T-helper 17 cell (primary cell): ENCODE measurements around the gene GARS1. TPM values are rescaled to one million over a fixed set of nuclear protein-coding genes. Genes with fewer than 3 reads are reported as not detected.
A peak's percentile ranks its signal among the peaks of the same experiment; 100 is the strongest.
"Not testable (repeated sequence)": the region's sequence is repeated elsewhere in the genome, so short reads cannot be mapped to it uniquely, and the experiment has no call there.

Source experiments
- ATAC-seq: fragments of 150-1000 bp; cut with Tn5 transposase; 2 replicates; pipeline ENCODE4 v1.10.0; 2021; ENCODE audit warnings: mild to moderate bottlenecking, moderate library complexity
- DNase-seq, 3 donors: peaks; one replicate each; pipeline versions ENCODE4 v3.0.0 to v3.0.0-alpha.2; 2020 to 2021
- H3K9me3 ChIP-seq: one replicate; pipeline ENCODE4 v1.7.0; 2013; ENCODE audit warnings: low read length, mild to moderate bottlenecking; ENCODE audit not compliant: control insufficient read depth, poor library complexity, severe bottlenecking
- H3K27ac Mint-ChIP-seq: one replicate; pipeline ENCODE4 v1.8.0; 2022; ENCODE audit warnings: mild to moderate bottlenecking, moderate library complexity, mixed read lengths
- H3K27me3 Mint-ChIP-seq: one replicate; pipeline ENCODE4 v1.8.0; 2022; ENCODE audit warnings: mixed read lengths
- H3K36me3 Mint-ChIP-seq: one replicate; pipeline ENCODE4 v1.8.0; 2022; ENCODE audit warnings: low read depth, mixed read lengths
- H3K4me1 Mint-ChIP-seq: one replicate; pipeline ENCODE4 v1.8.0; 2022; ENCODE audit warnings: mild to moderate bottlenecking, mixed read lengths
- H3K4me3 Mint-ChIP-seq: one replicate; pipeline ENCODE4 v1.8.0; 2022; ENCODE audit warnings: mild to moderate bottlenecking, moderate library complexity, mixed read lengths
- total RNA-seq, 4 donors: library from RNA in 2 of 4; stranded (reverse) in 2 of 4; gene quantifications; one replicate each; pipeline ENCODE4 v1.2.3 and lab custom pipeline; 2022 to 2026

The GARS1 gene
- total RNA-seq, 2 donors from 2014 or later: 84.6 to 114 TPM

DNA sequence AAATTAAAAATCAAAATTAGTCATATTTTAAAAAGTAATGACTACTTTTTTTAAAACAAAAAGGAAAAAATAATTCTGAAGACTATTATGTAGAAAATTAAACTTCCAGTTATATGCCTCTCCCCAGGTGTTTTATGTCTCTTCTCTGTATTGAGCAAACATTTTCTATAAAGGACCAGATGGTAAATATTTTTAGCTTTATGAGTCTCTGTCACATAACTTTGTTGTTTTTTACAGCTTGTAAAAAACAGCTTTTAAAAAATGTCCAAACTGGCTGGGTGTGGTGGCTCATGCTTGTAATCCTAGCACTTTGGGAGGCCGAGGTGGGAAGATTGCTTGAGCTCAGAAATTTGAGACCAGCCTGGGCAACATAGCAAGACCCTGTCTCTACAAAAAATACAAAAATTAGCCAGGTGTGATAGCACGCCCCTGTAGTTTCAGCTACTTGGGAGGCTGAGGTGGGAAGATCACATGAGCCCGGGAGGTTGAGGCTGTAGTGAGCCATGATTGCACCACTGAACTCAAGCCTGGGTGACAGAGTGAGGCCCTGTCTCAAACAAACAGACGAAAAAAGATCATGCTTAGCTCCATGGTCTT lies 23.5 kb downstream of the GARS1 start:
- Mint-ChIP-seq H3K27ac (no peak overlapping the region), H3K4me3 (peak overlapping the region; percentile 36), H3K4me1 (peaks cover 9% of the 10 kb centered on the region), H3K27me3 (no peaks in the 10 kb centered on the region), H3K36me3 (peaks cover 13% of the 10 kb centered on the region)
- ATAC-seq: no peak
- H3K9me3 ChIP-seq: no peaks in the 10 kb centered on the region
- DNase-seq: no peak

DNA sequence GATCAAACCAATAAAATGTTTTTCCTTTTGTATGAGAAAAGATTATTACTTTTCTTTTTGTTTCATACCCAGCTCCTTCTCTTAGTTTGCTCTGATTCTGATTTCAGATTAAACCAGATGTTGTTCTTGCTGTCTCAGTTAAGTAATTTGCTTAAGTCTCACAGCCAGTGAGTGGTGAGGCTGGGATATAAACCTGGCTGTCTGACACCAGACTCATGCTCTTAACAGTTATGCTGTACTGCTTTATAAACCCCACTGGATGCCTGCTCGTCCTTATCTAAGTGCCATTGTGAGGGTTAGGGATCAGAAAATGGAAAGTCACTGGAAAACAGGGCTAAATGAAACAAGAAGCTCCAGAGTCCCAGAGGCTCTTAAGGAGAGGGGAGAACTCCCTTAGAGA lies 24.3 kb downstream of the GARS1 start:
- H3K9me3 ChIP-seq: no peaks in the 10 kb centered on the region

DNA sequence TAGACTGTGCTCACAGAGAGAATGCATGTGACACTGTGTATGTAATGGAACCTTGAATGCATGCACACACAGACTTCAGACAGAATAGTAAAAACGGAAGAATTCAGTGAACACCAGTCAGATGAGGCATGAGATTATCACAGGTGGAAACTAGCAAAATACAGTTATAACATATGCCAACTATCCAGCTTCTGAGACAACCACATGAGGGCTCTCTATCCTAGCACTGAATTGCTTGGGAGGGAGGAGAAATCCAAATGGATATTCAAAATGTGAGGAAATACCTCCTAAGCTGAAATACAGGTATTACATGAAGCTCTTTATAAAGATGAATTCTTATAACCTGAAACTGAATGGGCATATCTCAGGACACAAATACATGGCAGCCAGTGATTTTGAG lies 30.6 kb downstream of the GARS1 start:
- peak overlapping the region; percentile 16 for H3K27ac Mint-ChIP-seq
- DNase-seq: no peak

More for the DNA sequence above, 24.3 kb downstream of the GARS1 start:
- no peaks in the 10 kb centered on the region for H3K27me3 Mint-ChIP-seq
- no peak overlapping the region for H3K4me3 Mint-ChIP-seq
- H3K36me3 Mint-ChIP-seq: peaks cover 14% of the 10 kb centered on the region
- H3K27ac Mint-ChIP-seq: no peak overlapping the region
- ATAC-seq: no peak
- H3K4me1 Mint-ChIP-seq: peaks cover 4% of the 10 kb centered on the region
- no peak for DNase-seq

DNA sequence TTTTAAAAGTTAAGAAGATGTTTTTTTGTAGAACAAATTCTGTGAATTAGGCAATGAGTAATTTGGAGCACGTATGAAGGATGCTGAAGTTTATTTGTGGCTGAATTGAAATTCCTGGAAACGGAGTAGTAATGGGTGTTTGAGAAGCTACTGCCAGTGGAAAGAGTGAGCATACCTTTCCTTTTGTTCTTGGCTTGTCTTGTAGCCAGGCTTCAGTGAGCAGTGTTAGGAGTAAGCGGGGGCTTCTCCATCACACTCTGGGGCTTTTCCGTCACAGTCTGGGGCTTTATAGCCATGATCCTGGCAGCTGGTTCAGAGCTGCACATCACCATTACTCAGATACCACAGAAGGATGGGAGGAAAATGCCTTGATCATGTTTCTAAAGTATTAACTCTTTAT lies 32.3 kb downstream of the GARS1 start:
- H3K9me3 ChIP-seq: no peaks in the 10 kb centered on the region
- Mint-ChIP-seq H3K27me3 (no peaks in the 10 kb centered on the region), H3K4me1 (peaks cover 6% of the 10 kb centered on the region), H3K4me3 (no peak overlapping the region), H3K27ac (peak overlapping the region; percentile 72), H3K36me3 (peaks cover 7% of the 10 kb centered on the region)
- DNase-seq: no peak
- no peak for ATAC-seq

More for the DNA sequence above, 30.6 kb downstream of the GARS1 start:
- Mint-ChIP-seq H3K27me3 (no peaks in the 10 kb centered on the region), H3K36me3 (peaks cover 13% of the 10 kb centered on the region), H3K4me3 (no peak overlapping the region), H3K4me1 (peaks cover 7% of the 10 kb centered on the region)
- no peak for ATAC-seq
- H3K9me3 ChIP-seq: no peaks in the 10 kb centered on the region

DNA sequence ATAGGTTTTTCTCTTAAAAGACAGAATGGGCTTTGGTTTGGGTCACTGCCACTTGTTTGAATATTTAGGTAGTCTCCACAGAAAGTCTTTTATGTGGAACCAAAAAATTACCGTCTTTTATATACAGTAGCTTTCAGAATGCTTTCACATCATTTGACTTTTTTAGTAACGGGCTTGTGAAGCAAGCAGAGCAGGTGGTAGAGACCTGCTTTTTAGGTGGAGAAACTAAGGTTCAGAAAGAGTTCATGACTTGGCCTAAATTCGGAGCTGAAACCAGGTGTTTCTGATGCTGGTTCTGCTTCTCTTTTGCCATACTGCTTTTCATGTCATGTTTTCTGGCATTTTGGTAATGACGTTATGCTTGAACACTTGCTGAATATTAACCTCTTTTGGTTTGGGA lies 36.3 kb downstream of the GARS1 start:
- H3K27me3 Mint-ChIP-seq: no peaks in the 10 kb centered on the region
- H3K4me1 Mint-ChIP-seq: peaks cover 4% of the 10 kb centered on the region
- ATAC-seq: no peak
- H3K9me3 ChIP-seq: no peaks in the 10 kb centered on the region
- no peak overlapping the region for H3K4me3 Mint-ChIP-seq
- no peaks in the 10 kb centered on the region for H3K36me3 Mint-ChIP-seq
- no peak for DNase-seq
- H3K27ac Mint-ChIP-seq: no peak overlapping the region

DNA sequence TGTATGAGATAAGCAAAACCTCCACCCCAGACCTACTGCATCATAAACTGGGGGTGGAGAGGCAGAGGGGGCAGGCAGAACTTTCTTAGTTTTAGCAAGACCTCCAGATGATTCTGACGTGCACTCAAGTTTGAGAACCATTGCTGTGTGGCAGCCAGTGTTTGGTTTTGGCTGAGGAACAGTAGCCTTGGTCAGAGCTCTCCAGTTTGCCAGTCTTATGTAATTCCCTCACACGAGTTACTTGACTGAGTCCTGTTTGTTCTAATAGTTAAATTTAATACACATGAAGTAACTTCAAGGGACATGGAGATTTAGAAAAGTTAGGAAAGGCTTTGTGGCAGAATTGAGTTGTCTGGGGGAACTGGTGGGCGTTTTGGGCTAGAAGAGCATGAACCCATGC lies 38.5 kb downstream of the GARS1 start:
- Mint-ChIP-seq H3K4me3 (no peak overlapping the region), H3K4me1 (peaks cover 4% of the 10 kb centered on the region), H3K27me3 (no peaks in the 10 kb centered on the region), H3K36me3 (no peaks in the 10 kb centered on the region), H3K27ac (peak overlapping the region; percentile 70)
- no peak for ATAC-seq
- DNase-seq: no peak
- H3K9me3 ChIP-seq: no peaks in the 10 kb centered on the region

DNA sequence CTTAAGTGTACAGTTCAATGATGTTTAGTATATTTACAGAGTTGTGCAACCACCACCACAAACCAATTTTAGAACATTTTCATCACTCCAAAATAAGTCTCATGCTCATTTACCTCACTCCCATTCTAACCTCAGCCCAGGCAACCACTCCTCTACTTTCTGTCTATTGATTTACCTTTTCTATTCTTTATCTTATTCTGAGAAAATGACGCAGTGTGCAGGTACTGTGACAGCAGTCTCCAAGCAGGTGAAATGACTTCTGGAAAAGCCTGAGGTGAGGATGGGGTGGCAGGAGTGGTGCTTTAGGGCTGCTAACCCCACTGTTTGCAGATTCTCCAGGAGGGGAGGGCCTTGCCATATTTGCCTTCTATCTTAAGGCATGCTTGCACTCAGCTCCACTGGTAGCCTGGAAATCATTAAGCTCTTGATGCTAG lies 39.5 kb downstream of the GARS1 start:
- ATAC-seq (no peak), DNase-seq (no peak)
- no peaks in the 10 kb centered on the region for H3K27me3 Mint-ChIP-seq
- no peak overlapping the region for H3K27ac Mint-ChIP-seq
- H3K4me3 Mint-ChIP-seq: no peak overlapping the region
- no peaks in the 10 kb centered on the region for H3K9me3 ChIP-seq
- H3K4me1 Mint-ChIP-seq: peaks cover 2% of the 10 kb centered on the region
- H3K36me3 Mint-ChIP-seq: no peaks in the 10 kb centered on the region

DNA sequence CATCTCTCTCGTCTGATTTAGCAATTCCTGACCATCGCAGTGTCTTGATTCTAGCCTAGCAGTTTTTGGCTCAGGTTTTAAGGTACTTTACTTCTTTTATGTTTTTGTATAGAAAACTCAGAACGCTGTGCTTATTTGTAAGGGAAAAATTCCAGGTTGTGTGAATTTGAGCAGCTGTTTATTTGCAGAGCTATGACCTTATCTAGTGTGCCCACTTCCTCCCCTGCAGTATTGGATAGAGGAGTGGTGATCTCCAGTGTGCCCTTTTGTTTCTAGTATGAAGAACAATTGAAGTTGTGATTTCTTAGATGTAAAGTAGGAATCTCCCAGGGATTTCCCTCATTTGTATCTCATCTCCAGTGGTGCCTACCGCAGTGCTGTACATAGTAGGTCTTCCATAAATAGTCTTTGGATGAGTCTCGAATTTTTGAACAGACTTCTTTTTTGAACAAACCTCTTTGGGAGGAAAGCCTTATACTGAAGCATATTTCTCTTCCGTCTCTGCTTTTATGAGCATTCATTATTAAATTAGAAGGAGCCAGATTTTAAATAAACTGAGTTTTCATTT lies 40.0 kb downstream of the GARS1 start:
- H3K9me3 ChIP-seq: no peaks in the 10 kb centered on the region
- ATAC-seq: no peak
- no peak for DNase-seq
- H3K27me3 Mint-ChIP-seq: no peaks in the 10 kb centered on the region
- no peaks in the 10 kb centered on the region for H3K36me3 Mint-ChIP-seq
- H3K27ac Mint-ChIP-seq: no peak overlapping the region
- peaks cover 2% of the 10 kb centered on the region for H3K4me1 Mint-ChIP-seq
- no peak overlapping the region for H3K4me3 Mint-ChIP-seq

DNA sequence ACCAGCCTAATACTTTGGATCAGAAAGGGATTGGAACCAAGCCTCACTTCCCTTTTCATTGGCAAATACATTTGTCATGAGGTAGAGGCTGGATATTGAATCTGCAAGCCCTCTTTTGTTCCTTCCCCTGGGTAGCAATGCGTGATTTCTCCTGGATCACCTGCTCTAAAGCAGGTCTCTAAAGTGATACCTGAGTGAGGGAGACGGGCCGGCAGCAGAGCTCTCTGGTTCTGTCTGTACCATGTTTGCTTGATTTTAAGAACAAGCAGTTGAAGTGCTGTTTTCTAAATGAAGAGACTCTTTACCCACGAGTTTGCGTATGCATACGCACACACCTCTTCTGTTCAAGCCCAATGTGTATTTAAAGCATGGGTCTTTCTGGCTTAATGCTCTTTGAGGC lies 41.1 kb downstream of the GARS1 start:
- Mint-ChIP-seq H3K27me3 (no peaks in the 10 kb centered on the region), H3K27ac (no peak overlapping the region), H3K4me3 (no peak overlapping the region), H3K4me1 (peaks cover 2% of the 10 kb centered on the region), H3K36me3 (no peaks in the 10 kb centered on the region)
- DNase-seq (no peak), ATAC-seq (no peak)
- no peaks in the 10 kb centered on the region for H3K9me3 ChIP-seq

DNA sequence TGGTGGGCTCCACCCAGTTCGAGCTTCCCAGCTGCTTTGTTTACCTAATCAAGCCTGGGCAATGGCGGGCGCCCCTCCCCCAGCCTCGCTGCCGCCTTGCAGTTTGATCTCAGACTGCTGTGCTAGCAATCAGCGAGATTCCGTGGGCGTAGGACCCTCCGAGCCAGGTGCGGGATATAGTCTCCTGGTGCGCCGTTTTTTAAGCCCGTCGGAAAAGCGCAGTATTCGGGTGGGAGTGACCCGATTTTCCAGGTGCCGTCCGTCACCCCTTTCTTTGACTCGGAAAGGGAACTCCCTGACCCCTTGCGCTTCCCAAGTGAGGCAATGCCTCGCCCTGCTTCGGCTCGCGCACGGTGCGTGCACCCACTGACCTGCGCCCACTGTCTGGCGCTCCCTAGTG lies 47.6 kb downstream of the GARS1 start:
- not testable (repeated sequence) for ATAC-seq, H3K36me3 Mint-ChIP-seq, H3K4me1 Mint-ChIP-seq, H3K27ac Mint-ChIP-seq, H3K27me3 Mint-ChIP-seq, H3K9me3 ChIP-seq, H3K4me3 Mint-ChIP-seq, DNase-seq

DNA sequence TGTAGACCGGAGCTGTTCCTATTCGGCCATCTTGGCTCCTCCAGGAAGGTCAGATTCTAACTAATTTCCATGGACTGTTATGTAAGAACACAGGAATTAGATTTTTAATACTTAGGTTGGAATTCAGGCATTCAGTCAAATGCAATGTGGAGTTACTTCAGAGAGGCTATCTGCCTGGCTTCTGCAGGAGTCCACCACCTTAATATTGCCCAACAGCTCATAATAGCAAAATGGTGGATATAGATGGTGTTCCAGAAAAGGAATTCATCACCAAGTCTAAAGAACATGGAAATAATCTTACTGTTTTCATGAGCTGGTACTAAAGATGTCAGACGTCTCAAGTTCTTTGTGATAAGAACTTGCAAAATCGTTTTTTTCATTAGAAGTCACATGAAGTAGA lies 48.1 kb downstream of the GARS1 start:
- no peaks in the 10 kb centered on the region for H3K27me3 Mint-ChIP-seq
- no peaks in the 10 kb centered on the region for H3K36me3 Mint-ChIP-seq
- H3K4me1 Mint-ChIP-seq: peaks cover 3% of the 10 kb centered on the region
- H3K27ac Mint-ChIP-seq: no peak overlapping the region
- H3K9me3 ChIP-seq: no peaks in the 10 kb centered on the region
- H3K4me3 Mint-ChIP-seq: no peak overlapping the region
- ATAC-seq (no peak), DNase-seq (no peak)

DNA sequence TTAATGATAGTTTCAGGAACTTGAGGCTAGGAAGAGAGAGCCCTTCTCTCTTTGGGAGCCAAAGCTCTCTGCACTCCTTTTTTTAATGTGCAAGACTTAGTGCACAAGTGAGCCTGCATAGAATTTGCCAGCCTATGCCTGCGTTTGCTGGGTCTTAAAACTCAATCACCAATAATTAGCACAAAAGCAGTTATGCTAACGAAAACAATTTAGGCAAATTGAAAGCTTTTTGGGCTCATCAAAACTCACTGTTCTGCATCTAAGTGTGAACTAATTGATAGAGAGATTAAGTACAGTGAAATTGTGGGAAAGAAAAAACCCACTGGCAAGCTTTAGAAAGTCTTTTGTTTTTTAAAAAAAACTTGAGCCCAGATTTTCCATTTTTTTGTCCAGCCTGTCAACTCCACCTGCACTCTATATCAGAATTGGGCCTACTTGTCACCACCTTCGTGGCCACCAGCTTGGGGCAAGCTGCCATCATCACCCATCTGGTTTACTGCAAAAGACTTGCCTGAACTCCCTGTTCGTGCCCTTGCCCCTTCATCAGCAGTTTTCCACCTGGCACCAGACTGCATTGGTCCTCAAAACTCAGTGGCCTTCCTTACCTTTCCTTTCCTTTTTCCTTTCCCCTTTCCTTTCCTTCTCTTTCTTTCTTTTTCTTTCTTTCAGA lies 49.7 kb downstream of the GARS1 start:
- H3K27ac Mint-ChIP-seq: no peak overlapping the region
- H3K27me3 Mint-ChIP-seq: no peaks in the 10 kb centered on the region
- no peaks in the 10 kb centered on the region for H3K9me3 ChIP-seq
- DNase-seq (no peak), ATAC-seq (no peak)
- peak overlapping the region; percentile 4 for H3K4me3 Mint-ChIP-seq
- no peaks in the 10 kb centered on the region for H3K36me3 Mint-ChIP-seq
- H3K4me1 Mint-ChIP-seq: peaks cover 3% of the 10 kb centered on the region

DNA sequence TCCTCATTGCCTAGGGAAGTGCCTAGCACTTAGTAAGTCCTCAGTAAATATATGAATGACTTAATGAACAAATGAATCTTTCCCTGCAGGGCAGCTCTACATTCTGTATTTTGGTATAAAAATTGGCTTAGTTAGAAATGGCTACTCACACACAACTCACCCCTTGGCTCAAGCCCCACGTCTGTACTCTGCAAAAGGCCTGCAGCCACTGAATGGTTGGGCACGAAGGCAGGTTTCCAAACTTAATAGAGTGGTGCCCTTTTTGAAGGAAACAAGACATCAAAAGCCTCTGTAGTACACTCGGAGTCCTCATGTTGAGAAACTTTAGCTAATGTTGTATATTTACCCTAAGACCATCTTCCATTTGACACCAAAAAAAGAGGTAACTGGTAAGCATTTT lies 51.0 kb downstream of the GARS1 start:
- no peaks in the 10 kb centered on the region for H3K27me3 Mint-ChIP-seq
- H3K27ac Mint-ChIP-seq: no peak overlapping the region
- no peak for ATAC-seq
- no peak for DNase-seq
- no peaks in the 10 kb centered on the region for H3K36me3 Mint-ChIP-seq
- peaks cover 3% of the 10 kb centered on the region for H3K4me1 Mint-ChIP-seq
- H3K9me3 ChIP-seq: no peaks in the 10 kb centered on the region
- no peak overlapping the region for H3K4me3 Mint-ChIP-seq

DNA sequence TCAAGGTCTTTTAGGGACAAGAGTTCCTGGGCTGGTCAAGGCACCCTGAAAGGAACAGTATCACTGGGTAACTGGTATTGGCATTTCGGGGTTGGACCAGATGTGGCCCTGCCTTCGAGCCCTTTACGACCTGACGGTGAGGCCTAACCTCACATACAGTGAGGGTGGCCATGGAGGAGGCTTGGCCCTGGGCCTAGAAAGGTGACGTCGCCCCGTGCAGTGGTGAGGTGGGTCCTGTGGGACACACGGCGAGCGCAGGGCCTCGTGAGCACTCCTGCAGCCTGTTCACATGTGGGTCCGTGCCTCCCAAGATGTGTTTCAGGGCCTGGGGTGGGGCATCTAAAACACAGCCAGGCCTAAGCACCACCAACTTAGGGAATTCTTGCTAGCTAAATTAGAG lies 51.5 kb downstream of the GARS1 start:
- no peaks in the 10 kb centered on the region for H3K9me3 ChIP-seq
- no peak for DNase-seq
- Mint-ChIP-seq H3K4me3 (no peak overlapping the region), H3K4me1 (peaks cover 3% of the 10 kb centered on the region), H3K27ac (no peak overlapping the region), H3K27me3 (no peaks in the 10 kb centered on the region), H3K36me3 (no peaks in the 10 kb centered on the region)
- no peak for ATAC-seq
